HG03064 (cell line): ENCODE data around the gene ACAP3.

Experiments used
- ATAC-seq: cut with Tn5 transposase; IDR thresholded peaks from one replicate; pipeline ENCODE4 v1.9.1; 2021; ENCODE audit warnings: low read depth; ENCODE audit not compliant: unreplicated experiment

The ACAP3 gene

GRCh38 chr1:1272341-1273208 lies 35.2 kb downstream of the ACAP3 start:
- ATAC-seq: no peak

- ATAC-seq: no peak
Observed at GRCh38 chr1:1270813-1271212, 36.9 kb downstream of the ACAP3 start.

- ATAC-seq: no peak
Observed at GRCh38 chr1:1268284-1268682, 39.4 kb downstream of the ACAP3 start.

- ATAC-seq: no peak
Observed at GRCh38 chr1:1267488-1268283, 40.0 kb downstream of the ACAP3 start.

GRCh38 chr1:1264868-1265272 lies 42.9 kb downstream of the ACAP3 start:
- no peak for ATAC-seq

GRCh38 chr1:1264026-1264425 lies 43.7 kb downstream of the ACAP3 start:
- ATAC-seq: no peak

- no peak for ATAC-seq
Observed at GRCh38 chr1:1262758-1263157, 45.0 kb downstream of the ACAP3 start.

- ATAC-seq: no peak
Observed at GRCh38 chr1:1262071-1262470, 45.7 kb downstream of the ACAP3 start.

GRCh38 chr1:1260843-1261560 lies 46.7 kb downstream of the ACAP3 start:
- ATAC-seq: no peak

- no peak for ATAC-seq
Observed at GRCh38 chr1:1259951-1260600, 47.7 kb downstream of the ACAP3 start.

GRCh38 chr1:1259540-1259939 lies 48.2 kb downstream of the ACAP3 start:
- no peak for ATAC-seq

- ATAC-seq: no peak
Observed at GRCh38 chr1:1259119-1259488, 48.6 kb downstream of the ACAP3 start.

- ATAC-seq: no peak
Observed at GRCh38 chr1:1256956-1257871, 50.5 kb downstream of the ACAP3 start.

- no peak for ATAC-seq
Observed at GRCh38 chr1:1255611-1256010, 52.1 kb downstream of the ACAP3 start.

GRCh38 chr1:1255078-1255477 lies 52.7 kb downstream of the ACAP3 start:
- ATAC-seq: no peak

GRCh38 chr1:1254667-1254998 lies 53.1 kb downstream of the ACAP3 start:
- ATAC-seq: no peak

GRCh38 chr1:1253972-1254666 lies 53.6 kb downstream of the ACAP3 start:
- no peak for ATAC-seq

- no peak for ATAC-seq
Observed at GRCh38 chr1:1253314-1253713, 54.4 kb downstream of the ACAP3 start.

- ATAC-seq: no peak
Observed at GRCh38 chr1:1250786-1251284, 56.9 kb downstream of the ACAP3 start.
